ENCODE measurements around the gene GPR31. TPM values are rescaled to one million over a fixed set of nuclear protein-coding genes. Genes with fewer than 3 reads are reported as not detected.

The GPR31 gene
- polyA plus RNA-seq, 1 donor from 2014 or later: not detected

- no peak overlapping the region for H2AFZ ChIP-seq (ENCODE audit: low read depth, low read length)
- peaks cover 3% of the 10 kb centered on the region for H3F3A ChIP-seq (ENCODE audit: insufficient read depth, low read length, poor library complexity, severe bottlenecking)
- H3K4me3 ChIP-seq (ENCODE audit: low read length): no peak overlapping the region
- no peaks in the 10 kb centered on the region for H3K27me3 ChIP-seq (ENCODE audit: insufficient read depth, low read depth, low read length)
- no peaks in the 10 kb centered on the region for H4K20me1 ChIP-seq (ENCODE audit: insufficient read depth)
- no peaks in the 10 kb centered on the region for H3K36me3 ChIP-seq (ENCODE audit: insufficient read depth, low read length)
- TF ChIP-seq RAD21 (conservative IDR thresholded peaks at IDR 0.05): peak; percentile 93
- TF ChIP-seq TAF1 (IDR thresholded peaks at IDR 0.05; ENCODE audit: low read depth): peak; percentile 39
- TF ChIP-seq MXI1 (conservative IDR thresholded peaks at IDR 0.05; ENCODE audit: poor library complexity, severe bottlenecking): no peak
- peak; percentile 87 for TF ChIP-seq CTCF (IDR thresholded peaks at IDR 0.05; ENCODE audit: poor library complexity, severe bottlenecking)
- TF ChIP-seq SMC3 (conservative IDR thresholded peaks at IDR 0.05; ENCODE audit: poor library complexity): peak; percentile 95
- H3K9me2 ChIP-seq (ENCODE audit: insufficient read depth, low read length): no peaks in the 10 kb centered on the region
- no peak overlapping the region for H3K27ac ChIP-seq (ENCODE audit: low read length)
- no peaks in the 10 kb centered on the region for H3K9me3 ChIP-seq (ENCODE audit: low read length)
- no peaks in the 10 kb centered on the region for H3K79me2 ChIP-seq (replicated peaks; ENCODE audit: insufficient read depth, low read length)
- H3K9ac ChIP-seq (ENCODE audit: low read length): no peak overlapping the region
- no peak overlapping the region for H3K4me2 ChIP-seq (ENCODE audit: low read length)
These were observed 15.9 kb downstream of the GPR31 start for GRCh38 chr6:167141667-167142432.

DNA sequence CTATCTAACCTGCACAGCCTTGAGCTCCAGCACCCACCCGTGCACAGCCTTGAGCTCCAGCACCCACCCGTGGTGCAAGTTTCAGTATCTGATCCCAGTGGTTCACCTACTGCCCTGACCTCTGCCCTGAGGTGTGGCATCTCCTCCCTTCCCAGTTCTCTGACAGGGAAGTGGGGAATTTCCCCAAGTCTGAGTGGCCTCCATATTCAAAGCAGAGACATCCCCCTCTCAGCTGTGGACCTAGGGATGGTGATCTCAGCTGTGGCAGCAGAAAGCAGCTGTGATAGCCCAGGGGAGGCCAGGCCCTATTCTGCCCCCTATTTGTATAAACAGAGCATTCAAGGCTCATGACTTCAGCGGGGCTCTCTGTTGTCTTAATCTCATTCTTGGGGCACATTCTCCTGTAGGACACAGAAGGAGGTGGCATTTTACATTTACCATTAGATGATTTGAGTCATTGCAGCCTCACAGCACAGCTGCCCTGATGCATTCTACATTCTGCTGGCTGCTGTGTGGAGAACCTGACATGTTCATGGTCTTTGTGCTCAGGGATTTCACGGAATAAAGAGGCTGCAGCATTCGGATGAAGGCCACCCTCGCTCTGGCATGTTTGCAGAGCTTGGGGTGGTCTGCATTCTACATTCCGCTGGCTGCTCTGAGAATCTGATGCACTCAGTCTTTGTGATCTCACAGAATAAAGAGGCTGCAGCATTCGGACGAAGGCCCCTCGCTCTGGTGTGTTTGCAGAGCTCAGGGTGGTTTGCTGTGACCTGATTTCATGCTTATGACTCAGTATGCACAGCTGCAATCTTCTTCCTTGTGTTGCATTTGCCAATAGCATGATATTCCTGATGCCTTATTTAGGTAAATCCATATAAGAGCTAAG, 16.9 kb downstream of the GPR31 start:
- Histone ChIP-seq H4K20me1 (ENCODE audit: insufficient read depth) (no peaks in the 10 kb centered on the region), H3K4me3 (ENCODE audit: low read length) (no peak overlapping the region), H3K4me2 (ENCODE audit: low read length) (no peak overlapping the region), H3F3A (ENCODE audit: insufficient read depth, low read length, poor library complexity, severe bottlenecking) (peaks cover 3% of the 10 kb centered on the region), H3K9me2 (ENCODE audit: insufficient read depth, low read length) (no peaks in the 10 kb centered on the region), H3K27me3 (ENCODE audit: insufficient read depth, low read depth, low read length) (no peaks in the 10 kb centered on the region), H3K36me3 (ENCODE audit: insufficient read depth, low read length) (no peaks in the 10 kb centered on the region), H2AFZ (ENCODE audit: low read depth, low read length) (no peak overlapping the region), H3K9me3 (ENCODE audit: low read length) (no peaks in the 10 kb centered on the region), H3K79me2 (replicated peaks; ENCODE audit: insufficient read depth, low read length) (no peaks in the 10 kb centered on the region), H3K9ac (ENCODE audit: low read length) (peak overlapping the region; percentile 13), H3K27ac (ENCODE audit: low read length) (no peak overlapping the region)
- TF ChIP-seq EP300 (conservative IDR thresholded peaks at IDR 0.05; ENCODE audit: poor library complexity, severe bottlenecking) (no peak), SMC3 (conservative IDR thresholded peaks at IDR 0.05; ENCODE audit: poor library complexity) (no peak), MXI1 (conservative IDR thresholded peaks at IDR 0.05; ENCODE audit: poor library complexity, severe bottlenecking) (no peak)

DNA sequence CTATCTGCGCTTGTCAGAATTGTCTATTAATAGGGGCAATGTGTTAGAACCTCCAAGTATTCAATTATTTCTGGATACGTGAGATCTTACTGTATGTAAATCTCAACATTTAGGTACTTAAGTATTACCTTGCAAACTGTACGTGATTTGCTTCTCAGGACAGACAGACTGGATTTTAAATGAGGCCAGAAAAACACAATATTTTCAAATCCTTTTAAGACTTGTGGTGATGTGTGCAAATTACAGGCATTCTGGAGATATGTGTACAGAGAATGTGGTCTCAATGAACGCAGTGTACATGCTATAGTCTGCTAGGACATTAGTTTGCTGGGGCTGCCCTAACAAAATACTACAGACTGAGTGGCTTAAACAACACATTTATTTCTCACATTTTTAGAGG, 18.0 kb downstream of the GPR31 start:
- H3K9me2 ChIP-seq (ENCODE audit: insufficient read depth, low read length): no peaks in the 10 kb centered on the region
- H3K27me3 ChIP-seq (ENCODE audit: insufficient read depth, low read depth, low read length): no peaks in the 10 kb centered on the region
- H3K27ac ChIP-seq (ENCODE audit: low read length): peak overlapping the region; percentile 36
- H2AFZ ChIP-seq (ENCODE audit: low read depth, low read length): no peak overlapping the region
- TF ChIP-seq RAD21 (conservative IDR thresholded peaks at IDR 0.05): no peak
- TF ChIP-seq, protein P1, sequence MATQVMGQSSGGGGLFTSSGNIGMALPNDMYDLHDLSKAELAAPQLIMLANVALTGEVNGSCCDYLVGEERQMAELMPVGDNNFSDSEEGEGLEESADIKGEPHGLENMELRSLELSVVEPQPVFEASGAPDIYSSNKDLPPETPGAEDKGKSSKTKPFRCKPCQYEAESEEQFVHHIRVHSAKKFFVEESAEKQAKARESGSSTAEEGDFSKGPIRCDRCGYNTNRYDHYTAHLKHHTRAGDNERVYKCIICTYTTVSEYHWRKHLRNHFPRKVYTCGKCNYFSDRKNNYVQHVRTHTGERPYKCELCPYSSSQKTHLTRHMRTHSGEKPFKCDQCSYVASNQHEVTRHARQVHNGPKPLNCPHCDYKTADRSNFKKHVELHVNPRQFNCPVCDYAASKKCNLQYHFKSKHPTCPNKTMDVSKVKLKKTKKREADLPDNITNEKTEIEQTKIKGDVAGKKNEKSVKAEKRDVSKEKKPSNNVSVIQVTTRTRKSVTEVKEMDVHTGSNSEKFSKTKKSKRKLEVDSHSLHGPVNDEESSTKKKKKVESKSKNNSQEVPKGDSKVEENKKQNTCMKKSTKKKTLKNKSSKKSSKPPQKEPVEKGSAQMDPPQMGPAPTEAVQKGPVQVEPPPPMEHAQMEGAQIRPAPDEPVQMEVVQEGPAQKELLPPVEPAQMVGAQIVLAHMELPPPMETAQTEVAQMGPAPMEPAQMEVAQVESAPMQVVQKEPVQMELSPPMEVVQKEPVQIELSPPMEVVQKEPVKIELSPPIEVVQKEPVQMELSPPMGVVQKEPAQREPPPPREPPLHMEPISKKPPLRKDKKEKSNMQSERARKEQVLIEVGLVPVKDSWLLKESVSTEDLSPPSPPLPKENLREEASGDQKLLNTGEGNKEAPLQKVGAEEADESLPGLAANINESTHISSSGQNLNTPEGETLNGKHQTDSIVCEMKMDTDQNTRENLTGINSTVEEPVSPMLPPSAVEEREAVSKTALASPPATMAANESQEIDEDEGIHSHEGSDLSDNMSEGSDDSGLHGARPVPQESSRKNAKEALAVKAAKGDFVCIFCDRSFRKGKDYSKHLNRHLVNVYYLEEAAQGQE (IDR thresholded peaks at IDR 0.05; ENCODE audit: borderline replicate concordance): no peak
- TF ChIP-seq POLR2AphosphoS5 (IDR thresholded peaks at IDR 0.05): no peak
- no peak for TF ChIP-seq TAF1 (IDR thresholded peaks at IDR 0.05; ENCODE audit: low read depth)
- TF ChIP-seq SMC3 (conservative IDR thresholded peaks at IDR 0.05; ENCODE audit: poor library complexity): no peak
- peak; percentile 56 for TF ChIP-seq CTCF (IDR thresholded peaks at IDR 0.05; ENCODE audit: poor library complexity, severe bottlenecking)
- TF ChIP-seq EP300 (conservative IDR thresholded peaks at IDR 0.05; ENCODE audit: poor library complexity, severe bottlenecking): no peak
- TF ChIP-seq MXI1 (conservative IDR thresholded peaks at IDR 0.05; ENCODE audit: poor library complexity, severe bottlenecking): no peak
- peaks cover 3% of the 10 kb centered on the region for H3F3A ChIP-seq (ENCODE audit: insufficient read depth, low read length, poor library complexity, severe bottlenecking)
- no peak overlapping the region for H3K9ac ChIP-seq (ENCODE audit: low read length)
- H4K20me1 ChIP-seq (ENCODE audit: insufficient read depth): no peaks in the 10 kb centered on the region
- no peak overlapping the region for H3K4me3 ChIP-seq (ENCODE audit: low read length)
- no peaks in the 10 kb centered on the region for H3K36me3 ChIP-seq (ENCODE audit: insufficient read depth, low read length)
- H3K4me2 ChIP-seq (ENCODE audit: low read length): peak overlapping the region; percentile 7
- no peaks in the 10 kb centered on the region for H3K79me2 ChIP-seq (replicated peaks; ENCODE audit: insufficient read depth, low read length)
- H3K9me3 ChIP-seq (ENCODE audit: low read length): no peaks in the 10 kb centered on the region
